Stimulated activated CD8-positive, alpha-beta memory T cell treated with anti-CD3 and anti-CD28 coated beads, Interleukin-7, amount 100 ng/mL, for 48 hours (primary cell): ENCODE data around the gene POLK.
"Not testable (repeated sequence)": the region's sequence is repeated elsewhere in the genome, so short reads cannot be mapped to it uniquely, and the experiment has no call there.

ENCODE experiments used
- DNase-seq, 2 donors: peaks; one replicate each; pipeline ENCODE4 v3.0.0-alpha.2; 2020; ENCODE audit warnings: low read depth in 1 of 2; ENCODE audit errors: extremely low read depth in 1 of 2

Gene POLK

DNA sequence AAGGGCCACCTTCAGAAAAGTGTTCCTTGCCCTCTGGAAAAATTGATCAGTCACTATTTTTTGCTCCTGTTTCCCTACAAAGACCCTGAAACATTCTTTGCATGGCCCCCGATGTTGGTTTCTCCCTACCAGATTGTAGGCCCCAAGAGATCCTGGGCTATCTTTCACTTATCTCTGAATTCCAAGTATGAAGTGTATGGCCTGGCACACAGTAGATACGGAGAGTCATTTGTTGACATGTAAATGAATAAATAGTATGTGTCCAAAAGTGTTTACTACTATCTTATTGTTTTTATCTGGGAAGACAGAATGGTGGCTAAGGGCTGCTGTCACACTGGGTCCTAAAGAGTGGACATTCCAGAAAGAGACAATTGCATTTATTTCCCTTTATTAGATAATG, 92.1 kb downstream of the POLK start:
- DNase-seq: no peak

DNA sequence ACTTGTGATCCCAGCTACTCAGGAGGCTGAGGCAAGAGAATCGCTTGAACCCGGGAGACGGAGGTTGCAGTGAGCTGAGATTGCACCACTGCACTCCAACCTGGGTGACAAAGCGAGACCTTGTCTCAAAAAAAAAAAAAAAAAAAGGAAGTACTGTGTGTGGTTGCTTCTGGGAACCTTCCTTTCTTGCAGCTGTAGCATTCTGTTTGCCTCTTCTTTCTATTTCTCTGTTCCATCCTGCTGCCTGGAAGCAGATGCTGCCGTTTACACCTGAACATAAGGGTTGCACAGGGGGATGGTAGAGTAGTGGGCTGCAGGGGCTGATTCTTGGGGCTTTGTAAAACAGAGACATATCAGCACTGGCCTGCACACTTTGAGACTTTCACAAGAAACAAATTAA, 95.7 kb downstream of the POLK start:
- DNase-seq: not testable (repeated sequence)

DNA sequence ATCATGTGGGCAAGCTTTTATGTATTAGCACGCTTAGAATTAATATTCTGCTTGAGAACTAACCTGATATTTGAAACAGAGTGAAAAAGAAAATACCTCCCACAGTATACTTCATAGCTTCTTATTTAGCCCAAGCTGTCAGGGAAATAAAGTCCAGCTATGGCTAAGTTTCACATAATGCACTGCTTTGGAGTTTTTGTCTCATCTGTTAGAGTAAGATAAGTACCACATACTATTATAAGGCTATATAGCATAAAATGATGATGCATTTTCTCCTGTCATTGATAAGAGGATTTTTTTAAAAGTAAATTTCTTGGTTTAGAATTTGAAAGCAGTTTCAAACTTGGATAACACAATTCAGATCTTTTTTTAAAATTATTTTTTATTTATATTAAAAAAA, 97.2 kb downstream of the POLK start:
- DNase-seq: no peak

DNA sequence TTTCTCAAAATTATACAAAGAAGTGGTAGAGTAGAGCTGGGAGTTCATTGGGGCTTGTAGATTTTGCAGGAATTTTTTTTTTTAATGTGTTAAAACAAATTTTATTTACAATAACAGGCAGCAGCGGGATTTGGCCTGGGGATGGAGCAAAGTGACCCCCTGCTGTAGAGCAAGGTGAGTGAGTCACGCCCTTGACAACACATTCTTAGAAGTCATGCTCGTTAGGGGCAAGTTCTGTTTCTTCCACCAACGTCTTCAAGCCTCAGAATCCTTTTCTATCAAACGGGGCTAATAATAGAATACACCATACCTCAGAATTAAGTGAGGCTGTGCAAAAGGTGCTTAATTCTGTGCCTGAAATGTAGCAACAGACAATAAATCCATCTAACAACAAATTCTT, 98.5 kb downstream of the POLK start:
- DNase-seq: no peak

DNA sequence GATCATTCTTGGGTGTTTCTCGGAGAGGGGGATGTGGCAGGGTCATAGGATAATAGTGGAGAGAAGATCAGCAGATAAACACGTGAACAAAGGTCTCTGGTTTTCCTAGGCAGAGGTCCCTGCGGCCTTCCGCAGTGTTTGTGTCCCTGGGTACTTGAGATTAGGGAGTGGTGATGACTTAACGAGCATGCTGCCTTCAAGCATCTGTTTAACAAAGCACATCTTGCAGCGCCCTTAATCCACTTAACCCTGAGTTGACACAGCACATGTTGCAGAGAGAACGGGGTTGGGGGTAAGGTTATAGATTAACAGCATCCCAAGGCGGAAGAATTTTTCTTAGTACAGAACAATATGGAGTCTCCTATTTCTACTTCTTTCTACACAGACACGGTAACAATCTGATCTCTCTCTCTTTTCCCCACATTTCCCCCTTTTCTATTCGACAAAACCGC, 99.2 kb downstream of the POLK start:
- DNase-seq: not testable (repeated sequence)

DNA sequence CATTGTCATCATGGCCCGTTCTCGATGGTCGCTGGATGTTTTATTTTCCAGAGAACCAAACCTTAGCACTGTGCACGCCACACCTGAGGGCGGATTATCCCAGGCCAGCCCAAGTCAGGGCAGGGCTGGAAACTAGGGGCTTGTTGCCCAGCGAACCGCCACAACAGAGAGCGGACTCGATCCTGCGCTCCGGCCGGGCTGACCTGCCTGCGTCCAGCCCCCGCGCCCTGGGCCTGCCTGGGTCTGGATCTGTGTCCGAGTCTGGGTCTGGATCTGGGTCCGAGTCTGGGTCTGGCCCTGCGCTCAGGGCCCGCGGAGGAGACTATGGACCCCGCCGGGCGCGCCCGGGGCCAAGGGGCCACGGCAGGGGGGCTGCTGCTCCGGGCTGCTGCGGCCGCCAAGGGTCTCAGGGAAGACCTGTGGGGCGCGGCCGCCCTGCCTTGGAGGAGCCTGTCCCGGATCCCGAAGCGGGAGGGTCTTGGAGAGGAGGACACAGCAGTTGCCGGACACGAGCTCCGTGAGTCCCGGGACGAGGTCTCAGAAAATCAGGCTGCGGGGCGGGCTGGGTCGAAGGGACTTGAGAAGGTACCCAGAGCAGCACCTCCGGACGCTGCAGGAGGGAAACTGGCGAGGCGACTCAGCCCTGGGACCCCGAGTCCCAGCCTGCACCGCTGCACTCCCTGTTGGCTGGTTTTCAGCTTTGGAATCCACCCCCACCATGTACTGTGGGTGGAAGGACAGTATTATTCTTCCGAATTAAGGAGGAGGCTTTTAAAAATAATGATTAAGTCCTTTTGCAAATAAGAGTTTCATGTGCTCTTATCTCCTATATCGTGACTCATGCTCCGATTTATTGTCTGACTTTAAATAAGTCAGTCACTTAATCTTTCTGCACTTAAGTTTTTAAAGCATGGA, 99.9 kb downstream of the POLK start, which contains the start of gene ANKDD1B:
TSS of gene ANKDD1B (plus strand) at position 143 of the 915 bp plus-strand sequence. CDS start at position 325, 182 bp downstream.
- DNase-seq: no peak

DNA sequence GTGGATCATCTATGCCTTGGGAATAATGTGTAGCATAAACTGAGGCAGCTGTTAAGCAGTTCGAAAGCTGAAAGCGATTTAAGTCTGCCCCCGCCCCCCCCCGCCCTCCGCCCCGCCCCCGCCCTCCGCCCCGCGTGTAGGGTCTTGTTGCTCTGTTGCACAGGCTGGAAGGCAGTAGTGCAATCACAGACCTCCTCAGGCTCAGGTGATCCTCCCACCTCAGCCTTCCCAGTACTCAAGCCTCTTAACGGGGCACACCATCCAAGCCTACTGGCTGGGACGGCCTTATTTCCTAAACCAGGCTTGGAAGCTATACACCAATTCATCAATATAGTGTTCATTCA, 100.5 kb downstream of the POLK start:
- DNase-seq: no peak

DNA sequence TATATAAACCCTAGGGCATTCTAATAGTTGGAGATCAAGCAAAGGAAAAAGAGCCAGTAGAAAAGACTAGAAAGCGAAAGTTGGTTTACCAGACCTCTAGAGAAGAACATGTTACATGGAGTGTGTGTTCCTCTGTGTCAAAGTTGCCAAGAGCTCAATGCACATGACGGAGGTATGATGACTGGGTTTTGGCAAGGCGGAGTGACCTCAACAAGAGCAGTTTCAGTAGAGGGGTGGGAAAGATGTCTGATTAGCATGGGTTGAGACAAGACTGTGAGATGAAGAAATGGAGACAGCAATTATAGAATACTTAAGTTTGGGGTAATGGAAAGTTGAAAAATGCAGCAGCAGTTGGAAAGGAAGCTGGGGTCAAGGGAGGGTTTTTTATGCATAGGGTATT, 101.2 kb downstream of the POLK start:
- no peak for DNase-seq

DNA sequence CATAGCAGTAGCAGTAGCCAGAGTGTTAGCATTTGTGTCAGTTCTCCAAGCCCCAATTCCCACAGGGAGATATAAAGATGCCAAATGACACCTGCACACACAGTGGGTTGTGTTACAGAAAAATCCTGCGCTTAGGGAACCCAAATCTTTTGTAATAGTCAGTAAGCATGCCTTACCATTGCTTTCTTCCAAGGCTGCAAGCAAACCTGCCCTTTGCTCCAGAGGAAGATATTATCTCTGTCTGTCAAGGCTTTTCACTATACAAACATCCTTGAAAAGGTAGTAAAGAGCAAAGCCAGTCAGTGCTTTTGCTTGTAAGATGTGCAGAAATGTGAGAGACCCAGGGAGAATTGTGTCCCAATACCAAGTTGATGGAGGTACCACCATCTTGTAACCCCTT, 102.5 kb downstream of the POLK start:
- DNase-seq: no peak

DNA sequence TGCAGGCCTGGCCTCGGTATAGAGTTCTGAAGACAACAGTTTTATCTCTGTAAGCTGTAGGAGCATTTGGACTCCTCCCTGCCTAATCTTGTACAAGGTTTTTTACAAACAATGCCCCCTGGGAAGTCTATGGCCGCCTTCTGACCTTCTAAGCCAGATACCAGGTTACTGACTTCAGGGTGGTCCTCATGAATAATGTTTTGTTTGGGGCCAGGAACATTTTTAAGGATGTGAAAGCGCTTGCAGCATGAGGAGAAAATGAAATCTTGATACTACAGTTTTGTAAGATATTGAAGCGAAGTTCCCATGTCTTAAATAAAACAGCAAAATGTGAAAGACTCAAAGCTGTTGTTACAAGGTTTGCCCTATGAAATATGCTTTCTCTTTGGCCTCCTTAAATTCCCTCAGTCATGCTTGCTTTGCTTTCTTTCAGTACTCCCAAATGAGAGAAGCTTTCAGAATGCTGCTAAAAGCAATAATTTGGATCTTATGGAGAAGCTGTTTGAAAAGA, 104.7 kb downstream of the POLK start:
- DNase-seq: no peak

DNA sequence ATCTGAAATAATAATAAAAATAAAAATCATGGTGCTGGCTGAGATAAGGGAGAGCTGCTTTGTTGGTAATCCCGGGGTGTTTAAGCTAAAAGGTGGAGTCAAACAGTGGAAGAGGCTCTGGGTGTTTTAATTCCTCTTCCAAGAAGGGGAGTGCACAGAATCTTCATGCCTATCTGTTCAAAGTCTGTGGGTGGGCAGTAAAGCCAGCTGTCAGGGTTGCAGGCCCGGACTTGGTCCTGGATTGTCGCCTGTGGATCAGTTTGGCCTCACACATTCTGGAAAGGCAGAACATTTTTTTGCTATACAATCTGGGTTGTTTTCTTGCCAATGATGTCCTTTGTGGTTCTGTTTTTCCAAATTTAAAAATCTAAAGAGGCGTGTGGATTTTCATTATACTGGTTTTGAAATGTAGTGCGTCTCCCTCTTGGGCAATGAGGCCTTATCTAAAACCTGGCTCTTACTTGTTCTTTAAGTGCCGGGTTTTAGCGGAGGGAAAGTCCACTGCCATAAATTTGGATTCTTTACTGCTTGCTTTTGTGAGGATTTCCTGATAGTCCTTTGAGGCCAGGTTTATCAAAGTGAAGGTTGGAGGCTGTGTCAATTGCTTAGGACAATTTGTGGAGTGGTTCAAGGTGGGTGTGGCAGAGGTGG, 105.4 kb downstream of the POLK start:
- no peak for DNase-seq

DNA sequence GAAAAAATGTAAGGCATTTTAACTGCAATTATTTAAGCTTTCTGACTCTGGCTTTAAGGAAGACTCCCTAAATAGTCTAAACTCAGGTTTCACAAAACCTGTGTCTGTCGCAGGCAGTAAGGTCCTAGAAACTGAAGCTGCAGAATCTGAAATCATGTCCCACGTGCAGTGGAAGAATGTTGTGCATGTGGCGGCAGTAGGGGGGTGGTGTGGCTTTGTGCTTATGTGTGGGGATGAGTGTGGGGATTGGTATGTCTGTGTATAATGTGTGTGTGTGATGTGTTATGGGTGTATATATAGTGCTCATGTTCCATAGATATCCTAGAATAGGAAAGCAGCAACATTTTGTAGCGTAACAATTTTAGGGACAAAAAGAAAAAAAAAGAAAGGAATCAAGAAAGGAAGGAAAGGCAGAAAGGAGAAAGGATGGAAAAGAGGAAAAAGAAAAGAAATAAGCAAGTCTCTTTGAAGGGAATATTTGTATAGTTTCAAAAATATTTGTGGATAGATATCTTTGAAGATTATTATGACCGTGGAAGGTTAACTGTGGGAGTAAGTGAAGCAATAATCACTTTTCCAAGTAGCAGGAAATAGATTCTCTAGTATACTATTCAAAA, 106.2 kb downstream of the POLK start:
- DNase-seq: no peak

DNA sequence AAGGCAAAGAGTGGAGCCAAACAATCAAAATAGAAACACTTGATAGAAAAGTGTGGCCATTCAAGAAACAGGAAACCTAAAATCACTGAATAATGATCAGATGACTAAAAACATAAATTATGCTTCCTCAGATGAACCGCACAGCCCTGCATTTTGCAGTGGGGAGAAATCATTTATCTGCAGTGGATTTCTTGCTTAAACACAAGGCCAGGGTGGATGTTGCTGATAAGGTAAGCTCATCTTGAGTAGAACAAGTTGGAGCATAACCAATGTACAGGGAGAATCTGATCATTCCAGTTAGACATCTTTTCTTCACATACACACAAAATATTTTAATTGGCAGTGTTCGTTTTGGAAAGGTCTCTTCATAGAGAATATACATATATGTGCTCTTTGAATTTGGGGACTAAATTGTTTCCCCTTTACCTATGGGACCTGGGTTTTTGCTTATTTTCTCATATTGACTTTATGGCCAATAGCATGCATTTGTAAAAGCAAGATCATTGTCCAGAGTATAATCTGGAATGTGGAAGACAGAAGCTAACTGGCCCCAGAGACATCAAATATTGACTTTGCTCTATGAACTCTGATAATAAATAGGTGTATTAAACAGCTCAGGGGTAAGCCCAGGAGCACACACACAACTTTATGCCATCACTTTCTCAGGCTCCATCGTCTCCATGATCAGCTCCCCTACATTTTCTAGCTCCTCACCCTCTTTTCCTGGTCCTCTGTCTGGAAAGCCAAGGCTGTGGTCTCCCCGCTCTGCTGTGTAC, 108.7 kb downstream of the POLK start:
- DNase-seq: no peak

DNA sequence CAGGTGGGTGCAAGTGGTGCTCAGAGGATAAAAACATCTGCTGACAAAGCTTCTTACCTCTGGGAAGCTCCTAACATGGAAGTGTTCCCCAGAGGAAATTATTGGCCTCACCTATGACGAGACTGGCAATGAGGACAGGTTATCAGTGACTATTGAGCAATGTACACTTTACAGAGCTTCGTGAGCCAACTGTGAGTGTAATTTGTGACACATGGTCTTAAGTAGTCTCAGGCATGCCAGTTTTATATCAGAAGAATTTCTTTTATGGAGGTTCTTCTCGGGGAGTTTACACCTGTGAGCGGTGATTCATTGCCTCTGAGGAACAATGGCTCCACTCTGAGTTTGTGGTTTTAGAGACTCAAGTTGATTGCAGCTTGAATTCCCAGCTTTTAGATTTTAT, 110.9 kb downstream of the POLK start:
- no peak for DNase-seq

DNA sequence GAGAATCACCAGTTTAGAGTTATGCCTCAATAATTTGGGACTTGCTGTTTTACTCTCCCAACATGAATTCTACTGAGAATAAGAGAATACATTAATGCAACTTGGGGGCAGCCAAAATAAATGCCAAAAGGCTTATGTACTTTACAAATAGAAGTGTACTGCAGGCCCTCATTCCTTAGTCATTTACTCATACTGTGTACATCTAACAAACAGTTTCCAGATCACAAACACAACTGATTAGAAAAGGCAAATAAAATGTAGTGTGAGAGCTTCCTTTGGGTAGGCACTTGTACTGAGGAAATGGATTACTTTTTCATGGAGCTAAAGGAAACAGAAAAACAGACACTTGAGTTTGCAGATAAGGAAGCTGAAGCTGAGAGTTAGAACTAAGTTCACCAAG, 112.2 kb downstream of the POLK start:
- no peak for DNase-seq

DNA sequence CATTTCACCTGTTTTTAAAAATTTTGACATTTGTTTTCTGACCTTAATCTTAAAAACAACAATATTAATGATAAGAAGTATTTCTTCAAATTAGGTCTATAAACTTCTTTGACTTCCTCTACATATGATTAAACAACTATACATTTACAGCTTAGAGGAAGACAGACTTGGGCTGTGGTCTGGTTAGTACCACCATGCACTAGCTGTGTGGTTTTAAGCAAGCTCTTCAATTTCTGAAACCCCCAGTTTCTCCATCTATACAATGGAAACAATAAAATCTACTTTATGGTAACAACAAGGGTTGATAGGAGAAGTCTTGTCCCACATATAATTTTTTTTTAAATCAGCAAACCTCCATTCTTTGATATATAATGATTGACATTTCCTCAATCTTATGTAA, 115.3 kb downstream of the POLK start:
- DNase-seq: no peak

DNA sequence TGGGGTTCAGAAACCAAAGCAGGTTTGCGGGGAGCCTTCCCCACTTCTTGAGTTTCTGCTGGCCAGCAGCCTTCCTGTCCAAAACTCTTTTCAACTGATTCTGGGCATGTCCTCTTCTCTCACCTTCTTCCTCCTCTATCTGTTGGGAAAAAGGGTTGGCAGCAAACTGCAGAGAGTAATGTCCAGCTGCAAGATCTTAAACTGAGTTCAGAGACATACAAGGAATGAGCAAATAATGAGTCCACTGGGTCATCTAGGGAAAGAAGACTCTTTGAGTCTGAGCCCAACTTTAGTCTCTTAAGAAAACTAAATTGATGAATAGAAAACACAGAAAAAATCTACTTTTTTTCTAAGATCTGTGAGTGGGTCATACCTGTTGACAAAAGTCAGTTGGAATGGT, 116.1 kb downstream of the POLK start:
- no peak for DNase-seq

DNA sequence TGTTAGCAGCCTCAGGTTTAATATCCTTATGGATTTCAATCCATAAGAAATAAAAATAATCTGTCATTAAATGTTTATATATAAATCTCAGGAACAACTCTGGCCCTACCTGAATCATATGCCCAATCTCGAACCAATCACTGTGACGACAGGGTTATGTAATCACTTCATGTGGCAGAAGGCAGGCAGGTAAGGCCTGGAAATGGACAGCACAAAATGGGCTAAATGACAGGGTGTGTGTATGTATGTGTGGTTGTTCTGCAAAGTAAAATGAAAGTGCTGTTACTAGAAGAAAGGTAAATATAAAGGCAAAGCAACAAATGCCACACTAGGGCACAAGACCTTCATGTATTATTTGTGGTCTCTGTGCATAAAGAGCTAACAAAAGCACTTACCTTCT, 119.2 kb downstream of the POLK start:
- no peak for DNase-seq

DNA sequence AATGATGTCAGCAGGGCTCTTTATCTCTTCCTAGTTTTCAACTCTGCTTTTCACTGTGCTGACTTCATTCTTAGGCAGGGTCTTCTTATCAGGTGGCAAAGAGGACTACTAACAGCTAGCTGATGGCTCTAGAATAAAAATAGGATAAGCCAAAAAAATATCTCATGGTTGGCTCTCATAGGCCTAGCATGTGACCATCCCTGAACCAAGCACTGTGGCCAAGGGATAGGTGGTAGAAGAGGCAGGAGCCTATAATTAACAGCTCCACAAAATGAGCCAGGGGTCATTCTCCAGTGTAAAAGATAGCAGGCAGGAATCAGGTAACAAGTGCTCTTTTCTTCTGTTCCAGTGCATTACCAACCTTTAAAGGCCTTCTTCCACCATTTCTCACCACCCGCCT, 120.6 kb downstream of the POLK start:
- no peak for DNase-seq

DNA sequence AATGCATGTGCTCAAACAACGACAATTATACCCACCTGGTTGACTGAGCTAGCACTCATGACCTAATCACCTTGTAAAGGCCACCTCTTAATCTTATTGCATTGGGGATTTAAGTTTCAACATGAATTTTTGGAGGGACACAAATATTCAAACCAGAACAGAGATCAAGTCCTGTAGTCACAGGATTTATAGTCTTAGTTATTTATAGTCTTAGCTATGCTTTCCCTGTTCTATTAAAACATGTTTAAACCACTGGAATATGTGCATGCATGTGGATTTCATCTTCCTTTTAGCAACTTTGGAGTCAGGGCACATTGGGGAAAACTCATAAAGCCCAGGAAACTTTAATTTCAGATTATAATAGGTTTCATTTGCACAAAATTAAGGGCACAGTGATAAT, 126.3 kb downstream of the POLK start:
- no peak for DNase-seq
